GM21447 (cell line): Measurements from ENCODE around the gene TMF1.
A peak's percentile ranks its signal among the peaks of the same experiment; 100 is the strongest.

Experiments used
- ATAC-seq: cut with Tn5 transposase; IDR thresholded peaks from one replicate; pipeline ENCODE4 v1.9.1; 2021; ENCODE audit not compliant: unreplicated experiment

TMF1 gene

DNA sequence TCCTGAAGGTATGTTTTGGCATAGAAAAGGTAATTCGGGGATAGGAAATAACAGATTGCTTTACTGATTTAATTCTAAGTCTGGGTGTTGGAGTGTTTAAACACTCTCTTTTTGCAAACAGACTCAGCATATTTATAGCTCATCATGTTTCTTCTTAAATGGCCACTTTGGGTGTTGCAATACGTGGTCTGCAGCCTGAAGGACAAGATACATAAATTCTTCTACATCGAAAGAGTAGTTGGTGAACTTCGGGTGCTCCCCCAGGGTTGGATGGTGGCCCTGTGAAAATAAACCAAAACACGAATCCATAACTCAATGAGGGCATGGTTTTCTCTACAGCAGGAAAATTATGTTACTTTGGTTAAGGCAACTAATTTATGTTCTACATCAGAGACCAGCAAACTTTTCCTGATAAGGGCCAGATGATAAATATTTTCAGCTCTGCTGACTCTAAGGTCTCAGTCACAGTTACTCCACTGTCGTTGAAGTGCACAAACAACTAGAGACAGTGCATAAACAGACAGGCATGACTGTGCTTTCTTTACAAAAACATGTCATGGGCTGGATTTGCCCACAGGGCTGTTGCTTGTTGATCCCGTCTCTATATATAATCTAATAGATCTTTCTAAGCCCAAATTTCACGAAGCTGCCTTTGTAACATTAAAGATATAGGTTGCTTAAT, 74.5 kb downstream of the TMF1 start:
- no peak for ATAC-seq

DNA sequence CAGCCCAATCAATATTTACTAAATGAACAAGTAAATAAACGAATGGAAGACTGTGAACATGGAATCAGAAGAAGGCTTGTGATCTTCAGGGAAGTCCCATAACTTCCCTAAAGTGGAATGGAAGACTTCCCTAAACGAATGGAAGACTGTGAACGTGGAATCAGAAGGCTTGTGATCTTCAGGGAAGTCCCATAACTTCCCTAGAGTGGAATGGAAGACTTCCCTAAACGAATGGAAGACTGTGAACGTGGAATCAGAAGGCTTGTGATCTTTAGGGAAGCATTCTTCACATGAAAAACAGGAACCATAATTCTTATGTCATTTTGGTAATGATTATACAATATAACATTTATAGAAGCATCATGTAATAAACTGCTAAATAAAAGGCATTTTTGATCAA, 77.4 kb downstream of the TMF1 start:
- no peak for ATAC-seq

DNA sequence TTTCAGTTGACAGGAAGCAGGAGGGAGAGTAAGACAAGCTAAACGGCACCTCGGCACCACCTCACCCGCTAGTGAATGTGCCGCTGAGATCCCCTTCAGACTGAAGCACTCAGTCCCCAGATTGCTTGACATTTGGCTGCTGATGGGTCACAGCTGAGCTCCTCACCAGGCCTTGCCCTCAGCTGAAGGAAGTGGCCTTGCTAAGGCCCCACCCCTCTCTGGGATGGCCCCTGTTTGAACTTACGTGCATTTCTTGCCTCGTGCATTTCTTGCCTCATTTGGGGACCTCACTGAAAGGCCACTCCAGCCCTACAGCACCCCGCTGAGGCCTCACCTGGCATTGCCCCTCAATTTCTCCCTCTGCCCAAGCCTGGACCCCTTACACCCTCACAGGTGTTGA, 78.5 kb downstream of the TMF1 start:
- ATAC-seq: no peak

DNA sequence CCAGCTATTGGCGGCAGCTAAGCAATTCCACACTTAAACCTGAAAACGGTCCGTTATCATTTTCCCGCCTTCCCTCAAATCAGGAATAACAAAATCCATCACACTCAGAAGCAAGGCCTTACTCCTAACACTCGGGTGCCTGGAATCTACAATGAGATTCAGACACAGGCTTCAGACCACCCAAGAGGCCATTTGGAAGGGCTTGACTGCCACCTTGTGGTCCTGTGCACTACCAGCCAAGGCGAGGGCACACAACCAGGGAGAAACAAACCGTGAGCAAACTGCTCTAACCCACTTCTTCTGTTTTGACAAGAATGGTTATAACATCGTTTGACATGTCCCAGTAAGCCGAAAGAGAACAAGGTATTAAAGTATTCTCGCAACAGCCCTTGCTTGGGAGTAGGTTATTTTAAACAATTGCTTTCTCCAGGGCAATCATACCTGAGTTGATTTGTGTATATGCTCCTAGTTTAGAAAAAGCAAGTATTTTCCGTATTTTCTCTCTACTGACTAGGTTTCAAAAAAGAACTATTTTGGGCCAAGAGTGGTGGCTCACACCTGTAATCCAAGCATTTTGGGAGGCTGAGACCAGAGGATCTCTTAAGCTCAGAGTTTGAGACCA, 79.7 kb downstream of the TMF1 start:
- ATAC-seq: peak; percentile 82
